ENCODE results near the gene APIP. TPM values are rescaled to one million over a fixed set of nuclear protein-coding genes. Genes with fewer than 3 reads are reported as not detected.

The APIP gene
- total RNA-seq, 4 donors from 2014 or later, result 16.3 to 31.5 (median 23.2) TPM

DNA sequence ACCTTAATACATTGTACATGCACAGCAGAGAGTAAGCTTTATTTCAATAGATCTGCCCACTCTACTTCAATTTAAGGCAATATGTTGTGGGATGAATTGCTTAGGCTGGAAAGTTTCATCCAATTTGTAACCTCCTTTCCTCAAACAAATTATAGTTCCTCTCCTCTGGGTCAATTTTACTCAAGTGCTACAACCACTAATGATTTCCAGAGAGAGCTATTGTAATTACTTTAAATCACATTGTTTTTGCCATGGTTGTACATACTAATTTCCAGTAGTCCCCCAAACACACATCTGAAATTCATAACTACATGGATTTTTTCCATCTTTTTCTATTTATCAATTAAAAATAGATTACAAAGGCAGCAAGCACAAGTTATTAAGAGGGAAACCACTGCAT, 72.9 kb downstream of the APIP start:
- no peak for DNase-seq (ENCODE audit: low spot score in 2 of 2)
- no peaks in the 10 kb centered on the region for H3K4me1 ChIP-seq
- H3K4me3 ChIP-seq, result no peak overlapping the region
- H3K27me3 ChIP-seq, result no peaks in the 10 kb centered on the region
- H3K9me3 ChIP-seq, result no peaks in the 10 kb centered on the region
- no peak overlapping the region for H3K27ac ChIP-seq
- no peak for TF ChIP-seq EP300 (IDR thresholded peaks at IDR 0.05)
- H3K36me3 ChIP-seq, result no peaks in the 10 kb centered on the region

- H3K4me1 ChIP-seq, result no peaks in the 10 kb centered on the region
- no peak for TF ChIP-seq EP300 (IDR thresholded peaks at IDR 0.05)
- TF ChIP-seq CTCF (IDR thresholded peaks at IDR 0.05), result peak in 1 of 5 experiments; percentile 26
- no peaks in the 10 kb centered on the region for H3K36me3 ChIP-seq
- H3K27ac ChIP-seq, result no peak overlapping the region
- no peak for DNase-seq (ENCODE audit: low spot score in 2 of 2)
- H3K27me3 ChIP-seq, result no peaks in the 10 kb centered on the region
- WGBS, 2 donors, result 51 to 61% methylated on average over 4 of the region's 4 CpGs
- no peak overlapping the region for H3K4me3 ChIP-seq
- no peaks in the 10 kb centered on the region for H3K9me3 ChIP-seq
These were observed 75.3 kb downstream of the APIP start for GRCh38 chr11:34840736-34841386.

DNA sequence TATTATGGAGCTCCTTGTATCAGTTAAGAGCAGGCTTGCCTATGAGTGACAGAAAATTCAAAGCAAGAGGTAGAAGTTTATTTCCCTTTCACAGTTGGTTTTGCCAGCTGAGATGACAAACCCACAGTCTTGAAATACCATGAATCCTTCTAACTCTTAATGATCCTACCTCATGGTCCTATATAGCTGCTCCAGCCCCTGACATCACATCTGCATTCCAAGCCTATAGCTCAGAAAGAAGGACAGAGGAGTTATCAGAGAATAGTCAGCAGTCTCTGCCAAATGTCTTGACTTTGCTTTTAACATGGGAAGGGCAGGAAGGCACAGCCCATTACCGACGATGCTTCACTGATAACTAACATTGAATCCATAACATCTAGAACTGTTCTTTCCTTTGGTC, 76.2 kb downstream of the APIP start:
- 90 to 98% methylated on average over 2 of the region's 2 CpGs for WGBS, 2 donors
- H3K27me3 ChIP-seq, result no peaks in the 10 kb centered on the region
- TF ChIP-seq POLR2A (IDR thresholded peaks at IDR 0.05), result no peak
- TF ChIP-seq CTCF (IDR thresholded peaks at IDR 0.05), result no peak
- TF ChIP-seq EP300 (IDR thresholded peaks at IDR 0.05), result no peak
- H3K4me3 ChIP-seq, result no peak overlapping the region
- no peaks in the 10 kb centered on the region for H3K36me3 ChIP-seq
- no peak for DNase-seq (ENCODE audit: low spot score in 2 of 2)
- H3K27ac ChIP-seq, result no peak overlapping the region
- no peaks in the 10 kb centered on the region for H3K9me3 ChIP-seq
- H3K4me1 ChIP-seq, result no peaks in the 10 kb centered on the region

DNA sequence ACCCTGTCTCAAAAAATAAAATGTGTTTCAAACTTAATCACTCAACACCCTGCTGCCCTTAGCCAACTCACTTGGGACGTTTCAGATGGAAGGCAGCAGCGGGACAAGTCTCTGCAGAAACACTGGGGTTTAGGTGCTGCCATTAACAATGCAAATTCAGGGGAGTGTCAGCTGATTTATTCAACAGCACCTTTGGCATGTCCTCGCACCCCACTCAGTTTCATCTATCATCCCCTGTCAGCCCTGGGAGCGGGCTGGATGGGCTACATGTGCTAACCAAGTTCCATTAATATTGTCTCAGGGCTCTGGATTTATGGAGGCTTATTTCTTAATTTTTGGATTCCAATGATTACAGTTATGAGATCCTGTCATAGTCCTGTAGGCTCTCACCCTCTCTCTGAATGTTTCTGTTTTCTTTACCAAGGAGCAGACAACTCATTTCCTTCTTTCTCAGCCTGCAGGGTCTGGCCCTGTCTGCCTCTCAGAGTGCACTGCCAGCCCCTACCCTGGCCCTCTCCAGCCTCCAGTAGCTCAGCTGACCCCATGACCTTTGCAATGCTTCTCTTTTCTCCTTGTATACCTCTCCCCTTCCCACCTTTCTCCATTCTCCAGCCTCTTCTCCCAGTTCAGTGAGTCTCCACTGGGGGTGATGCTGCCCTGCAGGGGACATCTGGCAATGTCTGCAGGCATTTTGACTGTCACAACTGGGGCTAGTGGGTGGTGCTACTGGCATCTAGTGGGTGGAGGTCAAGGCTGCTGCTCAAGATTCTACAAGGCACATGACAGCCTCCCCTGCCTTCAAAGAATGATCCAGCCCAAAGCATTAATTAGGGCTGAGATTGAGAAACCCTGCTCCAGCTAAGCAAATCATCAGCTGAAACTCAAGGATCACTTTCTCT, 79.0 kb downstream of the APIP start:
- no peak for DNase-seq (ENCODE audit: low spot score in 2 of 2)
- H3K36me3 ChIP-seq, result no peaks in the 10 kb centered on the region
- H3K27me3 ChIP-seq, result no peaks in the 10 kb centered on the region
- H3K4me3 ChIP-seq, result no peak overlapping the region
- no peak overlapping the region for H3K27ac ChIP-seq
- peaks cover 0 to 5% (median 0%) of the 10 kb centered on the region in 4 donors for H3K9me3 ChIP-seq
- WGBS, 2 donors, result 84% methylated on average over 4 of the region's 4 CpGs
- no peak for TF ChIP-seq CTCF (IDR thresholded peaks at IDR 0.05)
- no peak for TF ChIP-seq POLR2A (IDR thresholded peaks at IDR 0.05)
- no peak for TF ChIP-seq EP300 (IDR thresholded peaks at IDR 0.05)
- no peaks in the 10 kb centered on the region for H3K4me1 ChIP-seq

- TF ChIP-seq EP300 (IDR thresholded peaks at IDR 0.05) (no peak), CTCF (IDR thresholded peaks at IDR 0.05) (no peak), POLR2A (IDR thresholded peaks at IDR 0.05) (no peak)
- Histone ChIP-seq H3K4me1 (no peaks in the 10 kb centered on the region), H3K27ac (no peak overlapping the region), H3K27me3 (no peaks in the 10 kb centered on the region), H3K4me3 (no peak overlapping the region), H3K9me3 (peaks cover 0 to 5% (median 0%) of the 10 kb centered on the region in 4 donors), H3K36me3 (no peaks in the 10 kb centered on the region)
- DNase-seq (ENCODE audit: low spot score in 2 of 2), result no peak
These were observed 82.6 kb downstream of the APIP start for GRCh38 chr11:34833602-34834001.

Small RNA genes within 50 kb of the gene (small RNA-seq; reads per million reads assigned to genes)
- not detected for gene MIR1343

Other genes starting within 250 kb of the APIP start
- 10 to 100 TPM; 18.8 to 30.6 (median 23.2) TPM for gene PDHX, start 239 bp upstream of the APIP start, total RNA-seq
- gene CD44, start 222.8 kb upstream of the APIP start, total RNA-seq, result 100 to 1,000 TPM in 1 of 4 donors, 10 to 100 TPM in 3; 67.1 to 180 (median 84.8) TPM

All from tibial nerve (tissue), 4 donors.